ENCODE measurements around the gene ZSWIM2. TPM values are rescaled to one million over a fixed set of nuclear protein-coding genes. Genes with fewer than 3 reads are reported as not detected.

ZSWIM2 gene
- total RNA-seq, 1 experiment from 2014 or later = not detected

GRCh38 chr2:186881660-186882059 lies 32.7 kb upstream of the ZSWIM2 start:
- Histone ChIP-seq H3K9me3 (ENCODE audit: low read length) (peaks cover 6% of the 10 kb centered on the region; the same call in 1 of the 2 replicates), H3K36me3 (ENCODE audit: low read depth, low read length) (no peaks in the 10 kb centered on the region), H3K4me1 (ENCODE audit: insufficient read depth, low read length) (peaks cover 7% of the 10 kb centered on the region; the same call in 1 of the 2 replicates), H3K27ac (ENCODE audit: low read length) (no peak overlapping the region), H3K79me2 (ENCODE audit: low read length) (no peaks in the 10 kb centered on the region), H3K9ac (ENCODE audit: low read length) (no peak overlapping the region), H3F3A (ENCODE audit: low read length, unreplicated experiment) (no peaks in the 10 kb centered on the region), H2AFZ (ENCODE audit: low read length) (no peak overlapping the region), H3K9me2 (replicated peaks; ENCODE audit: low read length) (no peaks in the 10 kb centered on the region), H4K20me1 (ENCODE audit: low read length) (no peaks in the 10 kb centered on the region), H3K4me2 (ENCODE audit: low read length) (no peak overlapping the region), H3K4me3 (ENCODE audit: low read length) (no peak overlapping the region), H3K27me3 (ENCODE audit: low read length) (no peaks in the 10 kb centered on the region)
- TF ChIP-seq EZH2phosphoT487 (IDR thresholded peaks at IDR 0.05; ENCODE audit: borderline replicate concordance, low read length) (no peak), CTCF (conservative IDR thresholded peaks at IDR 0.05; ENCODE audit: low read depth, low read length) (no peak), EZH2 (IDR thresholded peaks at IDR 0.05; ENCODE audit: low read length, unreplicated experiment) (no peak)
- ChIA-PET POLR2A (ENCODE audit: unreplicated experiment) (no interaction called here), CTCF (no interaction called here)
- no TSS peak for BruUV-seq (replicated peaks)
- DNase-seq = no peak
- no peak for ATAC-seq
- intact Hi-C loops (cut with micrococcal nuclease) = loop anchor here (10.0 kb wide), 1 partner anchor 483 kb away; no protein-coding TSS in a partner anchor

- TF ChIP-seq EZH2phosphoT487 (IDR thresholded peaks at IDR 0.05; ENCODE audit: borderline replicate concordance, low read length) (no peak), CTCF (conservative IDR thresholded peaks at IDR 0.05; ENCODE audit: low read depth, low read length) (no peak), EZH2 (IDR thresholded peaks at IDR 0.05; ENCODE audit: low read length, unreplicated experiment) (no peak)
- no peaks in the 10 kb centered on the region for H3K9me2 ChIP-seq (replicated peaks; ENCODE audit: low read length)
- H3K79me2 ChIP-seq (ENCODE audit: low read length) = no peaks in the 10 kb centered on the region
- H3K4me3 ChIP-seq (ENCODE audit: low read length) = no peak overlapping the region
- H2AFZ ChIP-seq (ENCODE audit: low read length) = no peak overlapping the region
- H3K36me3 ChIP-seq (ENCODE audit: low read depth, low read length) = no peaks in the 10 kb centered on the region
- H3K9ac ChIP-seq (ENCODE audit: low read length) = no peak overlapping the region
- H3K27me3 ChIP-seq (ENCODE audit: low read length) = no peaks in the 10 kb centered on the region
- H3K9me3 ChIP-seq (ENCODE audit: low read length) = peaks cover 6% of the 10 kb centered on the region; the same call in 1 of the 2 replicates
- no peaks in the 10 kb centered on the region for H4K20me1 ChIP-seq (ENCODE audit: low read length)
- ATAC-seq (no peak), DNase-seq (no peak)
- no peak overlapping the region for H3K27ac ChIP-seq (ENCODE audit: low read length)
- H3K4me1 ChIP-seq (ENCODE audit: insufficient read depth, low read length) = no peaks in the 10 kb centered on the region
- BruUV-seq (replicated peaks) = no TSS peak
- intact Hi-C loops (cut with micrococcal nuclease) = no loop called here
- ChIA-PET POLR2A (ENCODE audit: unreplicated experiment) (no interaction called here), CTCF (no interaction called here)
- no peaks in the 10 kb centered on the region for H3F3A ChIP-seq (ENCODE audit: low read length, unreplicated experiment)
- H3K4me2 ChIP-seq (ENCODE audit: low read length) = no peak overlapping the region
Measured at GRCh38 chr2:186879312-186879711, 30.3 kb upstream of the ZSWIM2 start.

- ChIA-PET CTCF (no interaction called here), POLR2A (ENCODE audit: unreplicated experiment) (interaction anchor here (0.6 kb wide), 1 partner anchor 12 kb away, joined by 3 read pairs; no protein-coding TSS in a partner anchor)
- no peaks in the 10 kb centered on the region for H3K36me3 ChIP-seq (ENCODE audit: low read depth, low read length)
- no peaks in the 10 kb centered on the region for H3K79me2 ChIP-seq (ENCODE audit: low read length)
- H4K20me1 ChIP-seq (ENCODE audit: low read length) = no peaks in the 10 kb centered on the region
- H3F3A ChIP-seq (ENCODE audit: low read length, unreplicated experiment) = no peaks in the 10 kb centered on the region
- H3K9ac ChIP-seq (ENCODE audit: low read length) = no peak overlapping the region
- H3K27me3 ChIP-seq (ENCODE audit: low read length) = 0 out of 2 replicates have a peak, but pooled peaks cover 3% of the 10 kb centered on the region
- H3K4me1 ChIP-seq (ENCODE audit: insufficient read depth, low read length) = no peaks in the 10 kb centered on the region
- intact Hi-C loops (cut with micrococcal nuclease) = no loop called here
- no TSS peak for BruUV-seq (replicated peaks)
- no peak overlapping the region for H3K4me3 ChIP-seq (ENCODE audit: low read length)
- DNase-seq = no peak
- H3K27ac ChIP-seq (ENCODE audit: low read length) = no peak overlapping the region
- H3K4me2 ChIP-seq (ENCODE audit: low read length) = no peak overlapping the region
- no peak for ATAC-seq
- H3K9me2 ChIP-seq (replicated peaks; ENCODE audit: low read length) = no peaks in the 10 kb centered on the region
- no peaks in the 10 kb centered on the region for H3K9me3 ChIP-seq (ENCODE audit: low read length)
- TF ChIP-seq EZH2 (IDR thresholded peaks at IDR 0.05; ENCODE audit: low read length, unreplicated experiment) (no peak), CTCF (conservative IDR thresholded peaks at IDR 0.05; ENCODE audit: low read depth, low read length) (no peak), EZH2phosphoT487 (IDR thresholded peaks at IDR 0.05; ENCODE audit: borderline replicate concordance, low read length) (no peak)
- no peak overlapping the region for H2AFZ ChIP-seq (ENCODE audit: low read length)
Measured at GRCh38 chr2:186874713-186875112, 25.7 kb upstream of the ZSWIM2 start.

All from PC-3 (cell line).